Left lung (tissue), 10 donors: Measurements from ENCODE around the gene HIGD1A. TPM values are rescaled to one million over a fixed set of nuclear protein-coding genes. Genes with fewer than 3 reads are reported as not detected.
A peak's percentile ranks its signal among the peaks of the same experiment; 100 is the strongest.

ENCODE experiments used
- ATAC-seq: fragments of 200-7000 bp; cut with Tn5 transposase; one replicate; pipeline ENCODE4 v1.9.1; 2020; ENCODE audit warnings: moderate library complexity
- DNase-seq, 4 donors: peaks; one replicate each; pipeline ENCODE4 v3.0.0-alpha.2; 2013 to 2020
- H3K27ac ChIP-seq, 2 donors: fragments of 200-600 bp; sonication (generic) in 1 of 2; one replicate each; pipeline versions ENCODE4 v1.5.0 to v1.8.0; 2020 to 2021
- H3K27me3 ChIP-seq, 2 donors: fragments of 200-600 bp; sonication (generic) in 1 of 2; one replicate each; pipeline versions ENCODE4 v1.5.0 to v1.8.0; 2020 to 2021
- H3K36me3 ChIP-seq, 2 donors: fragments of 200-600 bp; sonication (generic) in 1 of 2; one replicate each; pipeline versions ENCODE4 v1.5.0 to v1.8.0; 2020 to 2021
- H3K4me1 ChIP-seq, 2 donors: fragments of 200-600 bp; one replicate each; pipeline ENCODE4 v1.8.0; 2021
- H3K4me3 ChIP-seq, 2 donors: fragments of 200-600 bp; sonication (generic) in 1 of 2; one replicate each; pipeline versions ENCODE4 v1.5.0 to v1.8.0; 2020 to 2021; ENCODE audit warnings: mild to moderate bottlenecking in 1 of 2
- H3K9me3 ChIP-seq, 2 donors: fragments of 200-600 bp; sonication (generic) in 1 of 2; one replicate each; pipeline versions ENCODE4 v1.5.0 to v1.8.0; 2020 to 2021
- intact Hi-C, 2 donors: fragments of 100-400 bp; cut with DNase I; formaldehyde crosslinking; loops; one replicate each; pipeline versions ENCODE4 v1.11.2 to v1.14.2; 2022
- polyA plus RNA-seq, 6 donors: library from polyadenylated mRNA; unstranded; fragments of 120-200 nt; gene quantifications; one replicate each; pipeline ENCODE4 v1.2.1, GENCODE V29; 2013; ENCODE audit not compliant: insufficient read length in 6 of 6
- total RNA-seq, 2 donors: library from RNA; stranded (reverse); fragmentation: NEBNext Ultra II Directional; extraction: Animal tissue kit (Norgen Biotek cat#: 25700); gene quantifications; one replicate each; pipeline ENCODE4 v1.2.1, GENCODE V29; 2021
- TF ChIP-seq, protein P1 (sequence below), 2 donors: fragments of 200-600 bp; sonication (generic) in 1 of 2; IDR thresholded peaks; one replicate each; pipeline versions ENCODE4 v1.5.0 to v1.8.0; 2021; ENCODE audit warnings: antibody characterized with exemption in 2 of 2
- donor health status: DM: no; HTN: yes; CAD: no.
- donor health status: DM: no; HTN: no; CAD: no.

HIGD1A gene
- total and polyA plus RNA-seq, 8 donors = 77.7 to 99.1 (median 92.5) TPM

DNA sequence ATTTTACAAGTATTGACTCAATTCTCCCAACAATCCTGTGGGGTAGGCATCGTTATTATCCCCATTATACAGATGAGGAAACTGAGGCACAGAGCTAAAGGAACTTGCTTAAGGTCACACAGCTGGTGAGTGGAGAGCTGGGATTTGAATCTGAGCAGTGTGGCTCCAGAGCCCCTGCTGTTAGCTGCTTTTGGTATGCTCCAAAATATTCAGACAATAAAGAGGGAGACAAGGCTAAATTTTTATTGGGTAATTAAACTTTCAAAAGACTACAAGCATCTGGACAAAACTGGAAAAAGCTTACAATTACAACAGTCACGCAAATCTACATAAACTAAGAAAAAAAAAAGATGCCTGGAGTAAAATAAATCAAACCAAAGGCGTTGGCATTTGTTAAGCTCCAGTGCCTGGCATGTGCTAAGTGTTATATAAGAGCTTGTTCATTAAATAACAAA is 59.0 kb downstream of the HIGD1A start:
- Histone ChIP-seq H3K9me3 (no peaks in the 10 kb centered on the region), H3K27ac (no peak overlapping the region), H3K4me1 (peaks cover 0 to 18% of the 10 kb centered on the region in 2 donors), H3K36me3 (no peaks in the 10 kb centered on the region), H3K27me3 (no peaks in the 10 kb centered on the region), H3K4me3 (no peak overlapping the region)
- ATAC-seq = no peak
- intact Hi-C loops = loop anchor here in 1 of 2 donors (10.0 kb wide), 1 partner anchor 181 kb away; no protein-coding TSS in a partner anchor
- TF ChIP-seq, protein P1, sequence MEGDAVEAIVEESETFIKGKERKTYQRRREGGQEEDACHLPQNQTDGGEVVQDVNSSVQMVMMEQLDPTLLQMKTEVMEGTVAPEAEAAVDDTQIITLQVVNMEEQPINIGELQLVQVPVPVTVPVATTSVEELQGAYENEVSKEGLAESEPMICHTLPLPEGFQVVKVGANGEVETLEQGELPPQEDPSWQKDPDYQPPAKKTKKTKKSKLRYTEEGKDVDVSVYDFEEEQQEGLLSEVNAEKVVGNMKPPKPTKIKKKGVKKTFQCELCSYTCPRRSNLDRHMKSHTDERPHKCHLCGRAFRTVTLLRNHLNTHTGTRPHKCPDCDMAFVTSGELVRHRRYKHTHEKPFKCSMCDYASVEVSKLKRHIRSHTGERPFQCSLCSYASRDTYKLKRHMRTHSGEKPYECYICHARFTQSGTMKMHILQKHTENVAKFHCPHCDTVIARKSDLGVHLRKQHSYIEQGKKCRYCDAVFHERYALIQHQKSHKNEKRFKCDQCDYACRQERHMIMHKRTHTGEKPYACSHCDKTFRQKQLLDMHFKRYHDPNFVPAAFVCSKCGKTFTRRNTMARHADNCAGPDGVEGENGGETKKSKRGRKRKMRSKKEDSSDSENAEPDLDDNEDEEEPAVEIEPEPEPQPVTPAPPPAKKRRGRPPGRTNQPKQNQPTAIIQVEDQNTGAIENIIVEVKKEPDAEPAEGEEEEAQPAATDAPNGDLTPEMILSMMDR (IDR thresholded peaks at IDR 0.05) = no peak
- no peak for DNase-seq

DNA sequence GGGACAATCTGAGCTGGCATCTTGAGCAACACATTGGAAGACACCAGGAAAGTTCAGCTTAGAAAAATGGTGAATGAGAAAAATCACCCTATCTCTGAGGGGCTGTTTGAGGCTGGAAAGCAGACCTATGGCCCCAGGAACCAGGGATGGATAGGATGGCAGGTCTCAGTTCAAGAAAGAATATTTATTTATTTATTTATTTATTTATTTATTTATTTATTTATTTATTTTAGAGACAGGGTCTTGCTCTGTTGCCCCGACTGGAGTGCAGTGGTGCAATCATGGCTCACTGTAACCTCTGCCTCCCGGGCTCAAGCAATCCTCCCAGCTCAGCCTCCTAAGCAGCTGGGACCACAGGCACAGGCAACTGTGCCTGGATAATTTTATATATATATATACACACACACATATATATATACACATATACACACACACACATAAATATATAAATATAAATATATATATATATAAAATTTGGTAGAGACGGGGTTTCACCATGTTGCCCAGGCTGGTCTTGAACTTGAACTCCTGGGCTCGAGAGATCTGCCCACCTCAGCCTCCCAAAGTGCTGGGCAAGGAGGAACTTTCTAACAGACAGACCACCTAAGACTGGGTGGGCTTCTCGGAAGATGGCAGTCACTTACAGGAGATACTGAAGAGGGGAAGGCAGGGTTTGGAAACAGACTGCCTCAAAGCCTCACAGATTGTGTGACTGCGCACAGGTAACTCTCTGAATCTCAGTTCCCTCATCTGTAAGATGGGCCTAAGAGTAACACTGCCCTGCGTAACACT is 60.9 kb downstream of the HIGD1A start:
- Histone ChIP-seq H3K4me3 (no peak overlapping the region), H3K36me3 (no peaks in the 10 kb centered on the region), H3K9me3 (no peaks in the 10 kb centered on the region), H3K27ac (no peak overlapping the region), H3K27me3 (no peaks in the 10 kb centered on the region), H3K4me1 (peaks cover 0 to 9% of the 10 kb centered on the region in 2 donors)
- TF ChIP-seq, protein P1 (IDR thresholded peaks at IDR 0.05) = no peak
- intact Hi-C loops = loop anchor here in 1 of 2 donors (10.0 kb wide), 1 partner anchor 179 kb away; no protein-coding TSS in a partner anchor
- ATAC-seq (no peak), DNase-seq (peak in 1 of 4 donors; percentile 15)

DNA sequence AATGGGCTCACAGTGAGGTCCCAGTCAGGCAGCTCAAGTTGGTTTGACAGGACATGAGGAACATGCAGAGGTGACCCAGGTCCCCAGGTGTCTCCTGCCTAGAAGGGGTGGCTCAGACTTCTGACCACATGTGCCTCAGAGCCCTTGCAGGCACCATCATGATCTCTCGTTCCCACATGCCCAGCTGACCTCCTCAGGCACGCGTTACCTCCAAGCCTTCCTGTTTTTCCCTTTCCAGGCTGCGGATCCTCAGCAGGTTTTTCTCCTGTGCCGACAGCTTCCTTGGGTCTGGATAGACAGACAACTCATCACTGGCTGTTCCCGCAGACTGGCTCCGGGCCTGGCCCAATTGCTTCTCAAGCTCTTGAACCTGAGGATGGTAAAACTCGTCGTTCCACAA is 61.6 kb downstream of the HIGD1A start:
- Histone ChIP-seq H3K4me3 (no peak overlapping the region), H3K27ac (no peak overlapping the region), H3K27me3 (no peaks in the 10 kb centered on the region), H3K36me3 (no peaks in the 10 kb centered on the region), H3K4me1 (peaks cover 0 to 9% of the 10 kb centered on the region in 2 donors), H3K9me3 (no peaks in the 10 kb centered on the region)
- intact Hi-C loops = loop anchor here in 1 of 2 donors (10.0 kb wide), 1 partner anchor 178 kb away; no protein-coding TSS in a partner anchor
- TF ChIP-seq, protein P1 (IDR thresholded peaks at IDR 0.05) = no peak
- ATAC-seq = no peak
- peak in 1 of 4 donors; percentile 16 for DNase-seq

DNA sequence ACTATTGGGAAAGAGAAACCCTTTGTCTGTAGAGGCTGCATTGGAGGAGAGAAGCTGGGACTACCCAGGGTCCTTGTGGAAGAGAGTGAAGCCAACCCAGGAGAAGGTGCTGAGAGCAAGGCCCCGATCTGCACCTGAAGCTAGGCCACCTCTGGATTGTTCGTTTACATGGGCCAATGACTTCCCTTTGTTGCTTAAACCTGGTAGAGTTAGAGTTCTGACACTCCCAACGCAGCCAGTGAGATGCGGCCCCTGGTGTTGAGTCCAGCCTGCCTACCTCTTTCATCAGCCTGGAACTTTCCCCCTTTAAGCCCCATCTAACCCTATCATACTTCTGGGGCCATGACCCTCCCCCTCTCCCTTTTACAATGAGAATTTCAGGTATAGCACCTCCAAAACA is 62.0 kb downstream of the HIGD1A start:
- intact Hi-C loops = loop anchor here in 1 of 2 donors (10.0 kb wide), 1 partner anchor 177 kb away; no protein-coding TSS in a partner anchor
- H3K9me3 ChIP-seq = no peaks in the 10 kb centered on the region
- no peaks in the 10 kb centered on the region for H3K36me3 ChIP-seq
- H3K4me1 ChIP-seq = peaks cover 0 to 9% of the 10 kb centered on the region in 2 donors
- no peaks in the 10 kb centered on the region for H3K27me3 ChIP-seq
- TF ChIP-seq, protein P1 (IDR thresholded peaks at IDR 0.05) = no peak
- no peak overlapping the region for H3K27ac ChIP-seq
- DNase-seq = no peak
- no peak for ATAC-seq
- no peak overlapping the region for H3K4me3 ChIP-seq

GRCh38 chr3:42741796-42742195 is 62.5 kb downstream of the HIGD1A start:
- H3K27me3 ChIP-seq = no peaks in the 10 kb centered on the region

More at GRCh38 chr3:42741796-42742195, 62.5 kb downstream of the HIGD1A start:
- intact Hi-C loops = loop anchor here in 1 of 2 donors (10.0 kb wide), 1 partner anchor 177 kb away; no protein-coding TSS in a partner anchor
- no peak for ATAC-seq
- no peaks in the 10 kb centered on the region for H3K36me3 ChIP-seq
- H3K9me3 ChIP-seq = no peaks in the 10 kb centered on the region
- H3K4me1 ChIP-seq = peaks cover 0 to 7% of the 10 kb centered on the region in 2 donors
- TF ChIP-seq, protein P1 (IDR thresholded peaks at IDR 0.05) = no peak
- H3K4me3 ChIP-seq = no peak overlapping the region
- H3K27ac ChIP-seq = no peak overlapping the region
- DNase-seq = peak in 1 of 4 donors; percentile 16
